Activated gamma-delta T cell treated with Interleukin-2 at 50 U/mL for 16 hours (primary cell): ENCODE data around the gene DIDO1.
"Not testable (repeated sequence)": the region's sequence is repeated elsewhere in the genome, so short reads cannot be mapped to it uniquely, and the experiment has no call there.

ENCODE experiments used
- DNase-seq: peaks from one replicate; pipeline ENCODE4 v3.0.0-alpha.2; 2020

The DIDO1 gene

DNA sequence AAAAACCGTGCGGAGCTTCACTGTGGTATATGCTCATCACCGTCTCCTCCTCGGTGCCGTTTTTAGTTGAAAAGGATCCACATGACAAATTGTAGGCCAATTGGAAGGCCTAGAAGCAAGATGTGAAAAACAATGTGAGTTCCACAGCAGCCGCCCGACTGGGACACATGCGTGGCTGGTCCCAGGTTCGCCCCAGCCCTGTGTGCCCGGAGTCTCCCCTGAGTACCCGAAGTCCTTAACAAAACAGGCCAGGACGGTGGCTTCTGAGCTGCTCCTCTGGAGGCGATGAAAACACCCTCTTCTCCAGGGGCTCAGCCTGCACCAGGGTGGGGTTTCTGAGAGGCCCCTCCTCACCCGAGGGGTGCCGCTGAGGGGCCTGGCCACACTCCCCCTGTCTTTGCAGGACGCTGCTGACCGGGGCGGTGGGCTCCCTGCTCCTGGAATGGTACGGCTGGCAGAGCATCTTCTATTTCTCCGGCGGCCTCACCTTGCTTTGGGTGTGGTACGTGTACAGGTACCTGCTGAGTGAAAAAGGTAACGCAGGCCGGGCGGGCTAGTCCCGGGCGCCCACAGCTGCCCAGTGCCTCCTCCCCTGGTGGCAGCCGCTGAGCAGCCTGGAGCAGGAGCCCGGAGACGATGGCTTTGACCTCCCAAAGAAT is 36.0 kb upstream of the DIDO1 start:
- no peak for DNase-seq

- no peak for DNase-seq
Measured at GRCh38 chr20:62961799-62962198, 35.5 kb upstream of the DIDO1 start.

DNA sequence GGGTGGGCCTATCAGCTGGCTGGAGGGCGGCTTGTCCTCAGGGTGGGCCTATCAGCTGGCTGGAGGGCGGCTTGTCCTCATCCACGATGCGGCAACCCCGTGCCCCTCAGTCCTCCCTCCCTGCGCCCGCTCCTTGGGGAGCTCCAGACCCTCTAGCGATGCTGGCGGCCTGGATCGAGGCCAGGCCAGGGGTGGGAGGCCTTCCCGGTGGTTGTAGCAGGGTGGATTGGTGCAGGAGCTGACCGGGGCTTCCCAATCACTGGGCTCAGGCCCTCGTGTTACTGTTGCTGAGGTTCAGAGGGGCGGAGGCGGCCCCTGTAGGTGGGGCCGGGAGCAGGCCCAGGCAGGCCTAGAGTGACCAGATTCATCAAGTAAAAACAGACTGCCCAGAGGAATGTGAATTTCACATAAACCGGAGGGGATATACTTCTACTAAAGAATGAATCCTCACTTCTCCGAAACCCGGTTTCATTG is 35.0 kb upstream of the DIDO1 start:
- DNase-seq: no peak

- not testable (repeated sequence) for DNase-seq
Measured at GRCh38 chr20:62960446-62961309, 34.4 kb upstream of the DIDO1 start.

DNA sequence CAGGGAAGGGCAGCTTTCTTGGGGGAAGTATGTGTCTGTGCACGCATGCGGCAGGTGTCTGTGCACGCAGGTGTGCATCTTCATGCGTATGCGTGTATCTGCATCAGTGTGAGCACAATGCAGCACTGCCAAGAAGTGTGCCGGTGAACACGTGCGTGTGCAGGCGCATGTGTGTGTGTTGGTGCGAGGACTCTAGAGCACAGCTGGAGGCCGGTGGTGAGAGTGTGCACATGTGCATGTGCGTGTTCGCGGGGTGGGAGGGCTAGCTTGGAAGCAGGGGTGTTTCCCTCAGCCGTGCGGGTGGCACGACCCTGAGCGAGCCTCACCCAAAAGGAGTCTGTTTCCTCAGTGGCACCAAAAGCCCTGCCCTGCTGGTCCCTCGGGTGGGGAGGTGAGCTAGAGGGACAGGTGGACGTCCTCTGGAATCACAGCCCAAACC is 33.7 kb upstream of the DIDO1 start:
- no peak for DNase-seq

DNA sequence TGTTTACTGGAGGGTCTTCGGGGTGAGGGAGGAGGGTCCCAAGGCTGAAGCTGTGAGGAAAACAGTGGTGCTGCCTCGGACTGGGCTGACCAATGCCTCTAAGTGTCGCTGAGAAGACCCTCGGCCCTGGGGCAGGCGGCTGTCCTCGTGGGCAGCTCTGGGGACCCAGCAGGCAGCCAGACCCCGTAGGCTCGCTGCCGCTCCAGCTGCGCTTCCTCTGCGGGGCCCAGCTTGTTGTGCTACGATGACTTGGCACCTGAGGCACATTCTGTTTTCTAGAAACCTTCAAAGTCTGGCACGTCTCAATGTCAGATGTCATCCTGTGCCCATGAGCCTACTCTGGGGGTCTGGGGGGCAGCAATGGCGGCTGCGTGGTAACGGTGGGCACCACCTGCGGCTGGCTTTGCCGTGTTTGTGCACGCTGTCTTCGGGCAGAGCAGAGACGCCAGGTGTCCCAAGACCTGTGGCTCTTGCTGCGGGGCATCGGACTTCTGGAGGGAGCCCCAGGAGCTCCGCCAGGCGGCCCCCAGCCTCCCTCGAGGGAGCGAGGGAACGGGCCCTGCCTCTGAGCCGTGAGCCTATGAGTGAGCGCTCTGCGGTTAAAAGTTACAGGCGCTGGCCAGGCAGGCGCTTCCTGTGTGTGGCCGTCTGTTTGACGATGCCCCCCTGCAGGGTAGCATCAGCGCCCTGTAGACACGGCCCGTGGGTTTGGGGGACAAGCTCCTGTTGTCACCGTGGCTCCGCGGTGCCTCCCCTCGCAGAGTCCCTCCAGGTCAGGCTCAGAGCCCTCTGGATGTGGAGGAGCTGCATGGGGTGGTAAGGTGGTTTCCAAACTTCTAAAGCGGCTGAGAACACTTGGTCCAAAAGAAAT is 33.0 kb upstream of the DIDO1 start:
- DNase-seq: no peak

DNA sequence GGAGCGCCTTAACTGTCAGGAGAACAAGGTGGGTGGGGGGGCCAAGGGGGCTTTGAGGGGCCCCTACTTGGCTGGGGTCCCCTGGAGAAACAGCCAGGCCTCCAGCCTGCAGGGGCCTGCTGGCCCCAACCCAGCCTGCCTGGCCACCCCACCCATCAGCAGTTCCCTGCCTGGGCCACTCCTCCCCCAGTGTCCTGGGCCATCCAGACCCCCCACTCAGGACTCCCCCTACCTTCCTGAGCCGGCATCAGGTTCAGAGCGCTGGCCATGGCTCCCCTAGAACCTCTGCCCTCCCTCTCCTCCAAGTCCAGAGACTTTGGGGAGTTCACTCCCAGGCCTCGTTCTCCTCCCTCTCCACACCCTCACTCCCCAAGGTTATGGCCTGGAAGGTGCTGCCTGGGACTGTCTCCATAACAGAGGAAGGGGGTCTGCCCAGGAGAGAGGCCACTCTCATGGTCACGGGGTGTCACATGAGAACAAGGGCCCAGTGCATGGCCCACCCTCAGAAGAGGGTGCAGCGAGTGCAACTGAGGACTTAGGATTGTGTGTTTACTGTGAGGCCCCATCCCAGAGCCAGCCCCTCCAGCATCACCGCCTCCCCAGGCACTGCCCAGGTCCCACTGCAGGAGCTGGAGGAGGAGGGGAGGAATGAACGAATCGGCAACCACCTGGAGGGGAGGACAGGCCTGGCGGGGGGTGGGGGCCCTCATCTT is 32.2 kb upstream of the DIDO1 start:
- DNase-seq: no peak

- no peak for DNase-seq
Measured at GRCh38 chr20:62957136-62958117, 31.1 kb upstream of the DIDO1 start.

GRCh38 chr20:62956387-62957135 is 30.3 kb upstream of the DIDO1 start:
- no peak for DNase-seq

DNA sequence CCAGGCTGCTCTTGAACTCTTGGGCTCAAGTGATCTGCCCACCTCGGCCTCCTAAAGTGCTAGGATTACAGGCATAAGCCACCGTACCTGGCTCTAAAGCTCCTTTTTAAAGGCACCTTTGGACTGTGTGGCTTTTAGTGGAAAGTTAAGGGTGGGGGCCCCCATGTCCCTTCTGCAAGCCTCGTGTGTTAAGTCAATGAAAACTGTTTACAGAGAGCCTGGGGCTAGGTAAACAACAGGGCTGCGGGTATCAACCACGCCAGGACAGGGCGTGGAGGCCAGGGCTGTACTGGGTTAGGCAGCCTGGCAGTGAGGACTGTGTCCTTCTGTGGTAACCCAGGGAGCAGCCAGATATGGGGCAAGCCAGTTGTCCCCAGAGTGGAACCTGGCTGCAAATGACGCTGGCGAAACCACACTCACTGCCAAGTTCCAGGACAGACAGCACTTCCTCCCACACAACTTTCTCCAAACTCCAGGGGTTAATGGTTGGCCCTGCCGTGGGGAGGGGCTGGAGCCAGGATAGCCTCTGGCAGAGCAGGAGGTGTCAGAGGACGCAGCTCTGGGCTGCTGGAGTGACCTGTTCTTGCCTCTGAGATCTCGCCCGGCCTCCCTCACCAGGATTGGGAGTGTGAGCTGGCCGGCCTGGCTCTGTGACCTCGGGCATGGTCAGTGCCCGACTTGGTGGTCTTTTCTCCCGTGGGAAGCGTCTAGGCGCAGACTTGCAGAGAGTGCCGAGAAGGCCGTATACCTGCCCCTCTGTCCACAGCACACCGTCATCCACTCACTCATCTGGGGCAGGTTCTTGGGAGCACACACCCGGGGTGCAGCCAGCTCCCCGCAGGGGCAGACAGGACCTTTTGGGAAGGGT is 29.4 kb upstream of the DIDO1 start:
- DNase-seq: no peak

GRCh38 chr20:62953839-62954703 is 27.8 kb upstream of the DIDO1 start:
- peak; percentile 79 for DNase-seq

DNA sequence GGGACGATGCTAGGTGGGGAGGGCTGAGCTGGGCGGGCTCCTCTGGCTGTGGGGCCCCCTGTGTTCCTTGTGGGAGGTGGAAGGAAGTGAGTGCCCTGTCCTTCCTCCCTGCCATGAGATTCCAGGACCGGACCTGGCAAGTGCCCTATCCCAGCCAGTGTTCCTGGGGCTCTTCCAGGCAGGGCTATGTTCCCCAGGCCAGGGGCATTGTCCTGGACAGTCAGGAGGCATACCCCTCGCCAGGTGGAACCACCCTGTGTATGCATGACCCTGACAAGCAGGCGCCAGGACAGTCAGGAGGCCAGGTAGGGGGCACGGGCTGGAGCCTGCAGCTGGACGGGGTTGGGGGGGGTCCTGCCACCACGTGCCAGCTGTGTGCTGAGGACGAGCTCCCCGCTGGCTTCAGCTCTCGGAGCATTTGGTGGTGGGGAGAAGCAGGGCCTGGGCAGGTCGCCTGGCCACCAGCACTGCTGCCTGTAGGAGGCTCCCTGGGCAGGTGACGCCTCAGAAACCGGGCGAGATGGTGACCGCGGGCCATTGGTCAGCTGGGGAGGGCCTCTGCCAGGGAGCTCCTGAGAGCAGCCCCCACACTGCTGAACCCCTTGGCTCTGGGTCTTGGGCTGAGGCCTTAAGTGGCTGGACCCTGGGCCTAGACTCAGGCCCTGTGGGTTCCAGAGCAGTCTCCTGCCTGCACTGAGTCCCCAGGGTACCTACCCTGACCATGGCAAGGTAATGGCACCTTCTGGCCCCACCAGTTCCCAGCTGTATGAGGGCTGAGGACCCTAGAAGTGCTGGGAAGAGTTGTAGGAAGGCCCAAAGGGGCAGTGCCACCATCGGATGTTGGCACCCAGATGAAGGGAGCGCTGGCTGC is 26.9 kb upstream of the DIDO1 start:
- DNase-seq: no peak

- DNase-seq: peak; percentile 47
Measured at GRCh38 chr20:62952373-62952967, 26.2 kb upstream of the DIDO1 start, which contains the start of gene SLC17A9. Gene SLC17A9 (plus strand): TSS chr20:62952709. CDS start chr20:62952831, 122 bp downstream.

DNA sequence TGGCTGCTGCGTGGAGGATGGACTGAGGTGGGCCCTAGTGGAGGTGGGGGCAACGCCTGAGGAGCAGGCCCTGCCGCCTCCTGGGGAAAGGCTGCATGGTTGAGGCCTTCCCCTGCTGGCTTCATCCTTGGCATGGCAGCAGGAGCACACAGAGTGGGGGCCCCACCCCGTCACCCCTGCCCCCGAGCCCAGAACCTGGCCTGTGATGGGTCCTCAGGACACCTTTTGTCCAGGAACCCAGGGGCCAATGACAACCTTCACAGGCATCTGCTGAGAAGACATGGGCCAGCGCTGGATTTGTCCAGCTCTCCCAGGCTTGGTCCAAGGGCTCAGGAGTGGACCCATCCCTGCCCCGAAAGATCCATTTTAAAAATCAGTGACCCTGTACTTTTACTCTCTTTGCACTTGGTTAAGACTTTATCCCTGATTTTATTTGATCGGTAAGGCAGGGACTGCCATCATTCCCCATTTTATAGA is 25.6 kb upstream of the DIDO1 start:
- DNase-seq: no peak

DNA sequence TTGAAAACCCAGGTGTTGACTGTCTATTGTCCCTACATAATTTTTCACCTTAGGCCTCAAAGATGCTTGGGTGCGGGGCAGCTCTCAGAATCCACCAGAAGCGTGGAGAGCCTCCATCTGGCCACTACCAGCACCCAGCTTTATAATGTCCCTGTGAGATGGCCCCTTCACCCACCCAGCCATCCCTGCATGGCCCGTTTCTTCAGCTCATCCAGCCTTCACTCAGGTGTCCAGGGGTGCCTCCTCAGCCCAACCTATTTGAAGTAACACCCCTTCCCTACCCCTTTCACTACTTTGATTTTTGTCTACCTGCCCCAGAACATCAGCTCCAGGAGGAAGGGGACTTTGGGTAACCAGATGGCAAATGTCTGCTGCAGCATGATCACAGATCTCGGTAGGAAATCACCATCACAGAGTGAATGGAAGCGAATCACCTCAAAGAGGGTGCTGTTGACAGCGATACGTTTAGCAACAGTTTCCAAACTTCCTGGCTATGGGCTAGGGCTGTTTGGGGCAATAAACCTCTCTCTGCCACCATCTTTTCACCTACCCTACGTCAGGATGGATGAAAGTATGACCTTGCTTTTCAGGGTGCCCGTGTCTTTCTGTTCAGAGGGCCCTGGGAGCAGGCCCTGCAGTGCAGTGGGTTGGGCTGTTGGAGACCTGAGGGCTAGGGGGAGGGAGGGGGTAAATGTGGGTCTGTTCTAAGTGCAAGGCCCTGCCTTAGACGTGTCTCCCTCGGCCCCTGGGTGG is 25.0 kb upstream of the DIDO1 start:
- DNase-seq: no peak

DNA sequence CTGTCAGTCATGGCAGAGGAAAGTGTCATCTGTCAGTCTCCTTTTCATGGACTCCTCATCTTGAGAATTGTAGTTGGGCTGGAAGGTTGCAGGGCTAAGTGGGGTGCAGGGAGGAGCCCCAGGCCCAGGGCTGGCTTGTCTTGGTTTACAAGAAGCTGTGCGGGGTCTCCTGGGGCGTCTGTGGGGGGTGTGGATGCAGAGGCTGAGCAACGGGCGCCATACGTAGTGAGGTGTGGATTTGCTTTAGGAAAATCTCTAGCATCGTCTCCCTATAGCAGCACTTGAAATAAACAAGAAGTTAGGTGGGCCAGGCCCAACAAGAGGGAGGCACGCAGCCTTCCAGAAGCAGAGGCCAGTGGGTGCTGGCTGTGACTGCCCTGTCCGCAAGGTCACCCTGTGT is 24.4 kb upstream of the DIDO1 start:
- DNase-seq: no peak
